Left cardiac atrium (tissue), 4 donors: ENCODE data around the gene CAPN12. TPM values are rescaled to one million over a fixed set of nuclear protein-coding genes. Genes with fewer than 3 reads are reported as not detected.
A peak's percentile ranks its signal among the peaks of the same experiment; 100 is the strongest.

Source experiments
- ATAC-seq, 2 donors: fragments of 200-7000 bp; cut with Tn5 transposase; one replicate each; pipeline ENCODE4 v1.9.1; 2020; ENCODE audit warnings: mild to moderate bottlenecking in 2 of 2, moderate library complexity in 2 of 2
- DNase-seq: peaks from one replicate; pipeline ENCODE4 v3.0.0-alpha.2; 2020
- intact Hi-C, 2 donors: fragments of 100-400 bp; cut with DNase I; formaldehyde crosslinking; loops; one replicate each; pipeline versions ENCODE4 v1.14.1 to v1.15.1; 2022 to 2023
- total RNA-seq, 2 donors: library from RNA; stranded (reverse); fragmentation: NEBNext Ultra II Directional; extraction: Animal tissue kit (Norgen Biotek cat#: 25700); gene quantifications; one replicate each; pipeline ENCODE4 v1.2.1, GENCODE V29; 2021
- donor health status: DM: no; HTN: yes; CAD: no.
- donor health status: DM: no; HTN: yes; CAD: no; lungs with severe emphysema.
- donor health status: DM: yes; HTN: yes; CAD: no.
- donor health status: Dilated cardiomyopathy.

CAPN12 gene
- total RNA-seq, 2 donors from 2014 or later, result 0.77 to 0.81 TPM

GRCh38 chr19:38729653-38730469, 14.4 kb downstream of the CAPN12 start:
- intact Hi-C loops, result no loop called here
- peak; percentile 21 to 45 for ATAC-seq

GRCh38 chr19:38728752-38729541, 15.3 kb downstream of the CAPN12 start:
- DNase-seq, result peak; percentile 34
- intact Hi-C loops, result no loop called here
- no peak for ATAC-seq

More at GRCh38 chr19:38729653-38730469, 14.4 kb downstream of the CAPN12 start:
- peak; percentile 82 for DNase-seq

- peak; percentile 24 to 56 for ATAC-seq
- intact Hi-C loops, result no loop called here
Observed at GRCh38 chr19:38727868-38728660, 16.2 kb downstream of the CAPN12 start.

DNA sequence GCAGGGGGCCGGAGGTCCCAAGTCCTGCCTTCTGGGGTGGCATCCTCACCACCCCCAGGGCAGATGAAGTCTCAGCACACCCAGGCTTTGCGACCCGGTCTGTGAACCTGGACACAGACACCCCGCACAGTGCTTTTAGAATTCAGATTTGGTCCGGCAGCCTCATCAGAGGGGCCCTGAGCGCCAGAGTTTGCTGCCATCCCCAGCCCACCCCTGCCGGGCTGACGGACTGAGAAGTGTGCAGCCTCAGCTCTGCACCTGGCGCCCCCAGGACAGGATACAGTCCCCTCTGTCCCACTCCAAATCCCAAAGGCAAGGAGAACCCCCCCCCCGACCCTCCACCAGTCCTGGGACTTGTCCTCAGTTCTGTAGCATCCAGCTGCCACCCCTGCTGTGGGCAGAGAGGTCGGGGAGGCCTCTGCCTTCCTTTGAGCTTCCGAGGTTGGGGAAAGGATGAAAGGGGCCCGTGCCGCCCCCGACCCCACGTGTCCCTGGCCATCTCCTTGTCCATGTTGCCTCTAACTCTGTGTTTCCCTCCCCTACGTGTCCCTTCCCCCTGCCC, 16.9 kb downstream of the CAPN12 start:
- ATAC-seq (no peak), DNase-seq (peak; percentile 19)
- intact Hi-C loops, result no loop called here

More at GRCh38 chr19:38727868-38728660, 16.2 kb downstream of the CAPN12 start:
- DNase-seq, result peak; percentile 61

DNA sequence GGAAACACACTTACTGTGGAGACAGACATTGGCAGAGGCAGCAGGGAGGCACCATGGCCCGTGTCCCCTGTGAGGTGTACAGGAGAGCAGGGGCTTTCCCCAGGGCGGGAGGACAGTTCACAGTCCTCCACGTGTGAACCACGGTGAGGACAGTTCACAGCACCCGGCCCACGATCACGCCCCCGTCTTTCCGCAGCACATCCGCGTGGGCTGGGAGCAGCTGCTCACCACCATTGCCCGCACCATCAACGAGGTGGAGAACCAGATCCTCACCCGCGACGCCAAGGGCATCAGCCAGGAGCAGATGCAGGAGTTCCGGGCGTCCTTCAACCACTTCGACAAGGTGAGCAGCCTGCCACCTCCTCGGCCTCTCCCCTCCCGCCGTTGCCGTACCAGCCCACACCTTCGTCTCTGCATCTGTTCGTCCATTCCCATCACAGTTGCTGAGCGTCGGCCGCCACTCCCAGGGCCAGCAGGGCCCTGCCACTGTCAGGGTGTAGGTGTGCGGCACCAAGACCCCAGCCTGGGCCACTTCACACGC, 17.4 kb downstream of the CAPN12 start:
- ATAC-seq (no peak), DNase-seq (no peak)
- intact Hi-C loops, result no loop called here

DNA sequence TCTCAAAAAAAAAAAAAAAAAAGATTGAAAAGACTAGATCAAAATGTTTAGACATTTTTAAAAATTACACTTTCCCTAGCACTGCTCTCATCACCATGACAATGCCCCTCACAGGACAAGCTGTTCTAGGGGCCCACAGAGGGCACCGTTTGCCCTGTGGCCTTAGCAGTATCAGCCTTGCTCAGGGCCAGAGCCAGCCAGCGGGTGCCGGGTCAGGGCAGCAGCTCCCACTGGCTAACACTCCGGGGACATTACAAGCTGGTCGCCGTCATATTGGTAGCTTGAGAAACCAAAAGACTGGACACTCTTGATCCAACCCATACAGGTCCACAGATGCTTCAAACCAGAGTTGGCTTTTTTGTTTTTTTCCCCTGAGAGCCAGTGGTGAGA, 18.0 kb downstream of the CAPN12 start:
- ATAC-seq (no peak), DNase-seq (no peak)
- intact Hi-C loops, result no loop called here

GRCh38 chr19:38725469-38726283, 18.6 kb downstream of the CAPN12 start:
- intact Hi-C loops, result no loop called here
- ATAC-seq (no peak), DNase-seq (no peak)

- intact Hi-C loops, result no loop called here
- DNase-seq, result no peak
Observed at GRCh38 chr19:38723990-38724854, 20.1 kb downstream of the CAPN12 start.

GRCh38 chr19:38723606-38723965, 20.7 kb downstream of the CAPN12 start:
- intact Hi-C loops, result no loop called here

More at GRCh38 chr19:38723990-38724854, 20.1 kb downstream of the CAPN12 start:
- ATAC-seq, result no peak

DNA sequence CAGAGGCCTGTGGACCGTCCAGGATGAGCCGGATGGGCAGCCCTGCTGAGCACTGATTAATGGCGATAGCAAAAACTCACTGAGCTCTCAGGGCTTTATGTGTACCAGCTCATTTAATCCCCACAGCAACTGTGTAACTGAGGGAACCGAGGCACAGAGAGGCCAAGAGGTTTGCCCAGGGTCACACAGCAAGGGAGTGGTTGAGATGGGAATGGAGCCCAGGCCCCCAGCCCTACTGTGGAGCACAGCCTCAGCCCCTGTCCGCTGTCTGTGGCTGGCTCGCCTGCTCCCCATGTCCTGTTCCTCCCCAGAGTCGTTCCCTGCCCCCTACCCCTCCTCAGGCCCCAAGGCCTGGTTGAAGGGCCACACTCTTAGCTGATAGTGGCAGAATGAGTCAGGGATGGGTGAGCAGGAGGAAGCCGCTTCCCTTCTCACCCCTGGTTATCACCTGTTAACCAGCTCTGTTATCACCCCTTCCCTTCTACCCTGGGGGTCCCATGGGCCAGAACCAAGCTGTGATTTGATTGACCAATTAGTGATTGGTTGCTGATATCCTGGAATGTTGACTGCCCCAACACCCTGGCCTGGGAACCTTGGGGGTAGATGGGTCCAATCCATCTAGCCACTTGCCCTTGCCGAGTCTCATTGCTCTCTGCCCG, 21.2 kb downstream of the CAPN12 start:
- ATAC-seq (no peak), DNase-seq (no peak)
- intact Hi-C loops, result no loop called here

More at GRCh38 chr19:38723606-38723965, 20.7 kb downstream of the CAPN12 start:
- DNase-seq (no peak), ATAC-seq (no peak)

- intact Hi-C loops, result no loop called here
- DNase-seq (peak; percentile 82), ATAC-seq (peak; percentile 19 to 31)
Observed at GRCh38 chr19:38721979-38722773, 22.1 kb downstream of the CAPN12 start.

- no peak for ATAC-seq
- DNase-seq, result no peak
- intact Hi-C loops, result no loop called here
Observed at GRCh38 chr19:38721496-38721895, 22.8 kb downstream of the CAPN12 start.

DNA sequence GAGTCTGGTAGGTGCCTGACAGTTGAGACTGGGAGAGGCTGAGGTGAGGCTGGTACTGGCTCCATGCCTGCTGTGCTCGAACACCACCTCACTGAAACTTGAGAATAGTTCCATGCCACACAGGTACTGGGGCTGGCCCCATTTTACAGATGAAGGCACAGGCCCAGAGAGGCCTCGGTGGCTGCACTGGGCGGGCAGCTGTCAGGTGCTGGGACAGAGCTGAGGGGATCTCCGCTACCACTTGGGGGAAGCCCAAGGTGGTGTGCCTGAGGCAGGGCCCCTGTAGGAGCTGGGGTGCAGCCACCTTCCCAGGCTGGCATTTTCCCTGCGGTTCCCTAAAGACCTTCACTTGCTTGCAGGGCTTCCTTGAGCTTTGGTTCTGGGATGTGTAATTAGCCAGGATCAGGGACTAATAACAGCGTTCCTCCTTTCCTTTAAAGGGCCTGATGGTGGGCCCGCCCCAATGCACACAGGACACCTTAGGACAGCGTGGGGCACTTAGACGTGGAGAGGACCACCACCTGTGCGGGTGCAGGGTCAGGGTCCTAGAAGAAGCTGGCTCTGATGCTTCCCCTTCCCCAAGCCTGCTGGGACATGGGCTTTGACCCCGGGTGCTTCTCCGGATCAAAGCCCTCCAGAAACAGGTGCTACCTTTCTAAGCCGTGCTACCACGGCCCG, 23.6 kb downstream of the CAPN12 start:
- ATAC-seq, result no peak
- intact Hi-C loops, result no loop called here

GRCh38 chr19:38719761-38720558, 24.3 kb downstream of the CAPN12 start:
- DNase-seq (no peak), ATAC-seq (peak; percentile 3 to 33)
- intact Hi-C loops, result no loop called here

More for the DNA sequence above, 23.6 kb downstream of the CAPN12 start:
- no peak for DNase-seq
